ENCODE data around the gene METTL1. TPM values are rescaled to one million over a fixed set of nuclear protein-coding genes. Genes with fewer than 3 reads are reported as not detected.

Gene METTL1
- total and polyA plus RNA-seq, 2 donors (not counting 1 experiment from before 2014, with no cell fraction given), result 9.1 to 9.2 TPM

- Histone ChIP-seq H3K27me3 (replicated peaks in 1 of 4; ENCODE audit: control extremely low read depth in 1 of 4, control insufficient read depth in 3 of 4, insufficient read depth in 4 of 4, low read length in 3 of 4) (no peaks in the 10 kb centered on the region), H3K4me3 (ENCODE audit: control extremely low read depth in 1 of 5, extremely low read depth in 1 of 5, insufficient read depth in 1 of 5, low read depth in 2 of 5, low read length in 4 of 5) (no peak overlapping the region), H3K36me3 (replicated peaks in 1 of 2; ENCODE audit: control extremely low read depth in 1 of 2, control insufficient read depth in 1 of 2, extremely low read depth in 1 of 2, insufficient read depth in 2 of 2, low read length in 1 of 2) (peaks cover 2 to 41% of the 10 kb centered on the region in 2 experiments), H3K9ac (ENCODE audit: low read length) (no peak overlapping the region), H2AFZ (ENCODE audit: insufficient read depth, low read depth, low read length, poor library complexity, severe bottlenecking) (no peak overlapping the region), H4K20me1 (ENCODE audit: control insufficient read depth, insufficient read depth, low read length, poor library complexity, severe bottlenecking) (no peaks in the 10 kb centered on the region), H3K9me3 (ENCODE audit: control extremely low read depth in 1 of 3, control insufficient read depth in 2 of 3, insufficient read depth in 1 of 3, low read length in 2 of 3) (no peaks in the 10 kb centered on the region), H3K27ac (ENCODE audit: low read length in 2 of 2) (no peak overlapping the region), H3K4me2 (replicated peaks; ENCODE audit: low read depth, low read length, poor library complexity, severe bottlenecking) (no peak overlapping the region), H3K4me1 (ENCODE audit: control insufficient read depth in 2 of 2, insufficient read depth in 2 of 2, low read length in 2 of 2) (peaks cover 33 to 52% of the 10 kb centered on the region in 2 donors), H3K79me2 (ENCODE audit: control insufficient read depth, insufficient read depth, low read length) (peaks cover 33% of the 10 kb centered on the region)
- CTCF ChIA-PET, result interaction anchor here (0.7 to 1.0 kb wide), 3 partner anchors 8 to 39 kb away, joined by 3 to 6 read pairs (median 3); no protein-coding TSS in a partner anchor
- Mint-ChIP-seq H3K4me3 (no peak overlapping the region), H3K4me1 (peaks cover 57% of the 10 kb centered on the region), H3K27ac (no peak overlapping the region), H3K9me3 (ENCODE audit: insufficient read depth) (no peaks in the 10 kb centered on the region), H3K27me3 (no peaks in the 10 kb centered on the region)
- intact Hi-C loops (cut with micrococcal nuclease), result no loop called here
- DNase-seq (no peak), ATAC-seq (ENCODE audit: low read depth) (no peak)
- 97% methylated on average over 5 of the region's 5 CpGs for WGBS (ENCODE audit: insufficient coverage)
- POLR2A ChIA-PET, result no interaction called here
- TF ChIP-seq EZH2 (IDR thresholded peaks at IDR 0.05; ENCODE audit: borderline replicate concordance, insufficient read depth, low read depth, low read length, poor library complexity, severe bottlenecking) (no peak), CTCF (IDR thresholded peaks at IDR 0.05) (no peak)
These were observed 22.8 kb downstream of the METTL1 start for GRCh38 chr12:57749061-57749460.

GRCh38 chr12:57746025-57746424 is 25.9 kb downstream of the METTL1 start:
- H4K20me1 ChIP-seq (ENCODE audit: control insufficient read depth, insufficient read depth, low read length, poor library complexity, severe bottlenecking), result no peaks in the 10 kb centered on the region
- no peak overlapping the region for H3K4me3 ChIP-seq (ENCODE audit: control extremely low read depth in 1 of 5, extremely low read depth in 1 of 5, insufficient read depth in 1 of 5, low read depth in 2 of 5, low read length in 4 of 5)
- ChIA-PET POLR2A (no interaction called here), CTCF (interaction anchor here (0.8 kb wide), 1 partner anchor 52 kb away, joined by 3 read pairs; the partner anchor contains the start of gene OS9)
- Mint-ChIP-seq H3K9me3 (ENCODE audit: insufficient read depth) (no peaks in the 10 kb centered on the region), H3K4me1 (peaks cover 47% of the 10 kb centered on the region), H3K4me3 (peak overlapping the region; percentile 92), H3K27ac (peak overlapping the region; percentile 91), H3K27me3 (no peaks in the 10 kb centered on the region)
- H3K9me3 ChIP-seq (ENCODE audit: control extremely low read depth in 1 of 3, control insufficient read depth in 2 of 3, insufficient read depth in 1 of 3, low read length in 2 of 3), result no peaks in the 10 kb centered on the region
- H3K36me3 ChIP-seq (replicated peaks in 1 of 2; ENCODE audit: control extremely low read depth in 1 of 2, control insufficient read depth in 1 of 2, extremely low read depth in 1 of 2, insufficient read depth in 2 of 2, low read length in 1 of 2), result peaks cover 2 to 41% of the 10 kb centered on the region in 2 experiments
- WGBS (ENCODE audit: insufficient coverage), result 83% methylated on average over 1 of the region's 3 CpGs
- peaks cover 25 to 47% of the 10 kb centered on the region in 2 donors for H3K4me1 ChIP-seq (ENCODE audit: control insufficient read depth in 2 of 2, insufficient read depth in 2 of 2, low read length in 2 of 2)
- H2AFZ ChIP-seq (ENCODE audit: insufficient read depth, low read depth, low read length, poor library complexity, severe bottlenecking), result no peak overlapping the region
- peak overlapping the region; percentile 91 for H3K4me2 ChIP-seq (replicated peaks; ENCODE audit: low read depth, low read length, poor library complexity, severe bottlenecking)
- H3K27me3 ChIP-seq (replicated peaks in 1 of 4; ENCODE audit: control extremely low read depth in 1 of 4, control insufficient read depth in 3 of 4, insufficient read depth in 4 of 4, low read length in 3 of 4), result no peaks in the 10 kb centered on the region
- no peak overlapping the region for H3K9ac ChIP-seq (ENCODE audit: low read length)
- peak overlapping the region in 1 of 2 donors; percentile 94 for H3K27ac ChIP-seq (ENCODE audit: low read length in 2 of 2)
- TF ChIP-seq EZH2 (IDR thresholded peaks at IDR 0.05; ENCODE audit: borderline replicate concordance, insufficient read depth, low read depth, low read length, poor library complexity, severe bottlenecking) (no peak), CTCF (IDR thresholded peaks at IDR 0.05) (no peak)
- H3K79me2 ChIP-seq (ENCODE audit: control insufficient read depth, insufficient read depth, low read length), result peaks cover 50% of the 10 kb centered on the region
- no peak for DNase-seq
- no peak for ATAC-seq (ENCODE audit: low read depth)
- intact Hi-C loops (cut with micrococcal nuclease), result no loop called here
